GM18858 (cell line): Measurements from ENCODE around the gene PKD1.
"Not testable (repeated sequence)": the region's sequence is repeated elsewhere in the genome, so short reads cannot be mapped to it uniquely, and the experiment has no call there.

Experiments used
- ATAC-seq: cut with Tn5 transposase; IDR thresholded peaks from one replicate; pipeline ENCODE4 v1.9.1; 2021; ENCODE audit not compliant: unreplicated experiment

PKD1 gene

DNA sequence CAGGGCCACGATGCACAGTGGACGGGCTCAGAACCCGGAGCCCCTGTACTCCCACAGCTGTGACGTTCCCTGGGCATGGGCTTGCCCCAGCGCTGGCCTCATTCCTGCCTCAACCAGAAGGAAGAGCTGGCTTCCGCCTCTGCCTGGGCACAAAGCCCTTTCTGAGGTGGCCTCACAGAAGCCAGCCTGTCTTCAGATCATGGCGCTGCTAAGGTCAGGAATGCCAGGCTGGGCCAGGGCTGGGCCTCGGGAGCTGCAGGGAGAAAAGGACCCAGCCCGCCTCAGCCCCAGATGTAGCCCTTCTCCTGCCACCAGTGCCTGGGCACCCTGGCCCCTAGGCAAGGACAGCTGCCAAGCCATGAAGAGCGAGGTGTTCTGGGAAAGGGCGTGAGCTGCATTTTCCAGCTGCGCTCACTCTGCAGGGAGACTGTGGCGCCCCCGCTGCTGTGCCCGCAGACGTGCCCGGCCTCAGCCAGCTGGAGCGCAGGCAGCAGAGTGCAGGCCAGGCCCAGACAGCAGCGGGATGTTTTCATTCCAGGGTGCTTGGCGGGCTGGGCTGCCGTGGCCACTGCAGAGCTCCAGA, 9.4 kb downstream of the PKD1 start:
- not testable (repeated sequence) for ATAC-seq

DNA sequence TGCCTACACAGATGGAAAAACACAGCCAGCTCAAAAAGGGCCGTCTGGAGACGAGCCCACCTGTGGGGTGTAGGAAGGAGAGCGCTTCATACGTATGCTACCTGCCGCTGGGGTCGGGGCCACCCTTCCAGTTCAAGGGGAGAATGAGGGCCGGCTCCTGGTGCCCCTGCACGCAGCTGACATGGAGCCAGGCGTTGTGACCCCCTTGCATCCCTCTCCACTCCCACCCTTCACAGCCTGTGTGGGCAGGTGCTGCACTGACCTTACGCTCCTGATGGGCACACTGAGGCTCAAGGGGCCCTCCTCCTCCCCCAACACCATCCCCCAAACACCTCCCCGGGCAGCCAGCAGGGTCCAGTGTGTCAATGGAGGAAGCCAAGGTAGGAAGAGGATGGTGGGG, 10.1 kb downstream of the PKD1 start:
- not testable (repeated sequence) for ATAC-seq

DNA sequence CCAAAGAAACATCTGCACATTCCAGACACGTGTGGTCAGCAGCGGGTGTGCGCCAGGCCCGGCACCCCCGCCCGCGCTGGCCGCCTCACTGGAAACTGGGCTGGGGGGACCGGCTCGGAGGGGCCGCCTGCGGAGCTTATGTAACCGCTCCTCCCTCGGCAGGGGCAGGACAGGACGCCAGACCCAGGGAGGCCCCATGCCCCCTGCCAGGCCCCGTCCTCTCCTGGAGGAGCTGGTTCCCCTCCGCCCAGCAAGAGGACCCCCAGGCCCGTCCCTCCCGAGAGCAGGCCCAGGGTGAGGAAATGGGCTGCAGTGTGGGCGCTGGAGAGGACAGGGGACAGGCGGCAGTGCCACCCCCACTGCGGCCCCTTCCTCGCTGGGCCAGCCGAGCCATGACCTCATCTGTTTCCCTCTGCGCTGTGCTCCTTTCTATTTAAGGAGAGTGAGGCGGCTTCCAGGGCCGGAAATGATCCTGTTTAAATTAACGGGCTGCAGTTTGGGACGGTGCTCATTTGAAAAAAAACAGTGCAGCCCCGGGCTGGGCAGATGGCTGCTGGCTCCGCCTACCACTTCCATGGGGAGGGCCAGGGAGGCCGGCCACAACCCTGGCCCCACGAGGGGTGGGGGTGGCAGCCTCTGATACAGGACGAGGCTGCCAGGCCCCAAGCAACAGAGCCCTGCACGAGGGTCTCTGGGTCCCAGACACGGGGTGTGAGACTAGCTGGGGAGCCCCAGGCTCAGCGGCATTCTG, 10.8 kb downstream of the PKD1 start:
- not testable (repeated sequence) for ATAC-seq

DNA sequence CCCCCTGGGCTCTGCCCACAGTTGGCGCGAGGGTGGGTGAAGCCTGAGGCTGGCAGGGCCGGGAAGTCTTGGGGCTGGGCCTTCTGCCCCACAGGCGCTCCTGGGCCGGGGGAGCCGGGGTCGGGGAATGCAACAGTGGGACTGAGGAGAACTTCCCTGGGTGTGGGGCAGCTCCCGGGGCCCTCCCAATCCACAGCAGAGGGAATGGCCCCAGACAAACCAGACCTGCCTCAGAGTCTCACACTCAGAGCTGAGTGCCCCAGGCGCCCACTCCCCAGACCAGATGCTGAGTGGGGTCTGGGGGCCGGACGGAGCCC, 11.4 kb downstream of the PKD1 start:
- not testable (repeated sequence) for ATAC-seq

DNA sequence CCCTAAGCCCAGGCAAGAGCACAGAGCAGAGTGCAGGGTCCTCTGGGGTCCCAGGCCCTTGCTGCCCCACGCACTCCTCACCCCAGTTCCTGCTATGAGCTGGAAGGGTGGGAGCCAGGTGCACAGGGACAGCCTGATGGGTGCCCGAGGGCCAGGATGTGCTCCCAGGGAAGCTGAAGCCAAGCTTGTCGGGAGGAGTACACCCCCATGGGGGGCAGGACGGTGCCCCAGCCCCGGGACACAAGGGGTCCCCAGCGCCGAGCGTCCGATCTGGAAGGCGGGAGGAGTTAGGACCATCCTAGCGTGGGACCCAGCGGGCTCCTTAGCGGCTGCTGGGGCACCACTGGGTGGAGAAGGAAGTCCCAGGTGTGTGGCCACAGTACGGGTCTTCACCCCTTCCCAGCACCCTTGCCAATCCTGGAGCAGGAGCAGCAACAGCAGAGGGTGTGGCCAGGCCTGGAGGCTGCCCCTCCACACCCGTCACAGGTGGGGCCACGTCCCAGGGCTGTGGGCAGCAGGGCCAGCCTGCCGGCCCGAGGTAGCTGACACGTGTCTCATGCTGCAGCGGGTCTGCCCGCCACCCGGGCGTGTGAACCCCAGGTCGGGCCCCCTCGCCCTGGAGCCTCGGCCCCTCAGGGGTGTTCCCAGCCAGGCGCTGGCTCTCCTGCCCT, 11.9 kb downstream of the PKD1 start:
- ATAC-seq = not testable (repeated sequence)

DNA sequence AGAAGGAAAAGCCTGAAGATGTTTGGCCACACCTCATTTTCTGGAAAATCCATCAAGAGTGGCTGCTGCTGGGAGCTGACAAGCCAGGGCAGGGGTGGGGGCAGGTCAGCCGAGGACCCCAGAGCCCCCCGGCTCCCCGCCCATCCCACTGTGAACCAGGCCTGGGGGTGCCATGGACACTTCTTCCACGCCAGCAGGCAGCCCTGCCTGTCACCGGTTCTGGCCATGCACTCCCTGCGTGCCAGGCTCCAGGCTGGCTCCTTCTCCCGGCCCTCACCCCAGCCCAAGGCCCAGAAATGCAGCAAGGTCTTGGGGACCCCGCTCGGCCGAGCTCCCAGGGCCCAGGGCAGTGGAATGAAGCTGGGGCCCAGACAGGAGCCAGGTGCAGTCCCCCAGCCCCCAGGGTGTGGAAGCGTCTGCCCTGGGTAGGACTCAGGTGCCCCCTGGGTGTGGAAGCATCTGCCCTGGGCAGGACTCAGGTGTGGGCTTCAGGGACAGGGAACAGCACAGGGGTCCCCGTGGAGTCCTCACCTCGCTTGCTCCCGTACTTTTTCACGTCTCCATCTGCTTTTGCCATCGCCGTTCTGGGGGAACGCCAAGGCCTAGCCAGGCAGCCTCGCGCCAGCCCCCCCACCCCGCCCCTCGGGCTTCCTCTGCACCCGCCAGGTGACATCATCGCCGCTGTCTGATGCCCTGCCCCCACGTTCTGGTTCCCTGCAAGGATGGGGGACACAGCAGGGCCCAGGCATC, 12.6 kb downstream of the PKD1 start:
- not testable (repeated sequence) for ATAC-seq

DNA sequence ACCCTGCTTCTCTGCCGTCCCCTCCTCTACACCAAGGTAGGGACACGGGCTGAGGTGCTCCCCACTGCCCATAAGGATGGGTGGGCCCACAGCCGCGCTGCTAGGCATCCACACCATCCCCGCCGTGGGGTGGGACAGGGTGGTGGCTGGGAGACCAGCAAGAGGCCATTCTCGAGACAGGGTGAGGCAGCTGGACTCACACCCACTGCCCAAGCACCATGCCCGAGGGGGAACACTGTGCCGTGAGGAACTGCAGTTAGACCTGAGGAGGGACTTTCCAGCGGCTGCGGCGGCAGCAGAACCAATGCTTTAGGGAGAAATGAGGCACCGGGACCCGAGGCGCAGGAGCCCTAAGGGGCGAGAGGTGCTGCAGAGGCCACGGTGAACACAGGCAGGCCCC, 13.3 kb downstream of the PKD1 start:
- ATAC-seq = no peak

DNA sequence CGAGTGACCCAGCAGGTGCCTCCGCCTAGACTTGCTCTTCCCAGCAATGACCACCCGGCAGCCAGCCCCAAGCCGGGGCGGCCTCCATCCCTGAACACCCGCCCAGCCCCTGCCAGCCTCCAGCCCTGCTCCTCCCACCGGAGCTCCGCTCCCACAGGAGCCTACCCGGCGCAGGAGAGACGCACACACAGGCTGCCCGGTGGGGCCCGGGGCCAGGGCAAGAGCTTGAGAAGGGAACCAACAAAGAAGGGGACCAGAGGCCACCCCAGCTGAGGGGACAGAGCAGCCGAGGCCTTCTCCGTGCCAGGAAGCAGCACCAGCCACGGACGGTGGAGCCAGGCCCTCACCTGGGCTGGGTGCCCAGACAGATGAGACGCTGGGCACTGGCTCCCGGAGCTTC, 13.8 kb downstream of the PKD1 start:
- no peak for ATAC-seq

DNA sequence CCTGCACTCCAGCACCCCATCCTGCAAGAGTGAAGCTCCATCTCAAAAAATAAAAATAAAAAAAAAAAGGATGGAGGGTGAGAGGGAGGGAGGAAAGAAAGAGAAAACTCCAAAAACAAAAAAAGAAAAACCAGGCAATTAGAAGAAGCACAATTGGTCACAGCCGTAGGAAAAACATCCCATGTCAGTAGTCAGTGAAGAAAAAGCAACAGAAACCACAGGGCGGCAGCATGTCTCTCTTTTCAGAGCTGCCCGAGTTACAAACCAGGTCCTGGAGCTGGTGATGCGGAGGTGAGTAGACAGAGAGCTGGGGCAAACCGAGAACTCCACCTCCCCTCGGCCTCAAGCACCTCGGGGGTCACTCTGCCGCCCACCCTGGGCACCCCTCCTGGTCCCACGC, 14.4 kb downstream of the PKD1 start:
- not testable (repeated sequence) for ATAC-seq

DNA sequence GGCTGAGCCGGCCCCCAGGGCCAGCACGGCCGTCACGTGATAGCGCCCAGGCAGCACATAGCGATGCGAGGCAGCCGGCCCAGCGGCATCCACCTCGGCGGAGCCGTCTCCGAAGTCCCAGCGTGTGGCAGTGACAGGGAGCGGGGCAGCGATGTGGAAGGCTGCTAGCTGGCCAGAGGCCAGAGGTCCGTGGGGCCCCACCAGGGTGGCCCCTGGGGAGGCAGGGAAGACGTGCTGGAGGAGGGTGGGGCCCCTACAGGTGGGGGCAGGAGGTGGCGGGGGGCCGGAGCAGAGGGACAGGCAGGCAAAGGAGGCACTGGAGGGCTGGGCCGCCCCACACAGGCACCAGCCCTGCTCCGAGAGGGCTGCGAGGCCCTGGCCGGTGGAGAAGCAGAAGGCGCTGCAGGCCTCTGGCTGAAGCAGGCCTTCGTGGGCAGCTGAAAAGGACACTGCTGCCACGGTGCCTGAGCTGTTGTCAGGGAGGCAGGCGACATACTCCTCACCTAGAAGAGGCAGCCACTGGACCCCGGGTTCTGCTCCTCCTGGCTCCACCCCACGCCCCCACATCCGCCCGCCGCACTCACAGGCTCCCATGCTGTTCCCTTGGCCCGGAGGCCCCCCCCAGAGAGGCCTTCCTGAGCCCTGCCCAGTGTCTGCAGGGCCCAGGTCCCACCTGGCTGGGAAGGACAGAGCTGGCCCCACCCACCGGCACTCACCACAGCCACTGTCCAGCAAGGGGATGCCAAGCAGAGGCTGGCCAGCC, 17.6 kb downstream of the PKD1 start:
- ATAC-seq = not testable (repeated sequence)

DNA sequence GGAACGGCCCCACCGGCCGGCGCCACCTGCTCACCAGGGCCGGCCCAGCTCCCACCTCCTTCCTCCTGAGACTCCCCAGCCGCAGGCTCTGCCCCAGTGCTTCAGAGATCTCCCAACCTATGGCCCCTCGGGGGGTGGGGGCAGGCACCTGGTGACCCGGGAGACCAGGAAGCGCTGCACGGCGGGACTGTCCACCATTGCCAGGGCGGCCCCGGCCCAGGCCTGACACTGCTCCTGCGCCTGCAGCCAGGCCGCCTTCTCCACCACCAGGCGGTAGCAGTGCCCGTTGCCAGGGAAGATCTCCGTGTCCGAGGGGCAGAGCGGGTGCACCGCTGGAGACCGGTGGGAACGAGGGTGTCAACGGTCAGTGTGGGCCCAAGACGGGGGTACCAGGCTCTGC, 18.4 kb downstream of the PKD1 start:
- not testable (repeated sequence) for ATAC-seq

DNA sequence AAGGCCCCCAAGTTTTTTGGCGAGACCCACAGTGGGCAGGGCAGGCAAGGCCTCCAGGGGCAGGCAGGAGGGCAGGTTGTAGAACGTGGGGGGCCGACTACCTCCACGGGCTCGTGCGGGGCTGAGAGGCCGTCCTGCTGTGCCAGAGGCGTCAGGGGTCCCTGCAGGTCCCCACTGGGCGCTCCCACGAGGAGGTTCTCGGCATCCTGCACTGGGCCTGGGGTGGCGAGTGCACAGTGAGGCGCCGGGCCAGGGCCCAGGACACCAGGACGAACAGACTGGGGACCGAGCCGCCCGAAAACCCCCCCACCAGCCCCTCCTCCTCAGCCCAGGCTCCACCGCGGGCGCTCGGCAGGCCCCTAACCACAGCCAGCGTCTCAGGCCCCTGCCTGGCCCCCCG, 19.3 kb downstream of the PKD1 start:
- ATAC-seq = not testable (repeated sequence)

DNA sequence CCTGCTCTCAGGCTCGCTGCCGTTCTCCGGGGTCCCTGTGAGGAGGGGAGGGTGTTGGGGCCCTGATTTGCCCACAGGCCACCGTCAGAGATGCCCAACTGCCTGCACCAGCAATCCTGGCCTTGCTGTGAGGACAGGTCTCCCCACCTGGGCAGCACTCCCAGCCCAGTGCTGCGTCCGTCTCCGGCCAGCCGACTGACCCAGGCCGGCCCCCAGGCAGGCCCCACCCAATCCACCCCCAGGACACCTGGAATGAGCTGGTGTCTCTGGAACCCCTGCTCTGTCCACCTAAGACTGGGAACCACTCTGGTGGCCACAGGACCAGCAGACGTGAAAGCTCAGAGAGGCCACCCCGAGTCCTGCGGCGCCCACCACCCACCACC, 20.1 kb downstream of the PKD1 start:
- no peak for ATAC-seq

DNA sequence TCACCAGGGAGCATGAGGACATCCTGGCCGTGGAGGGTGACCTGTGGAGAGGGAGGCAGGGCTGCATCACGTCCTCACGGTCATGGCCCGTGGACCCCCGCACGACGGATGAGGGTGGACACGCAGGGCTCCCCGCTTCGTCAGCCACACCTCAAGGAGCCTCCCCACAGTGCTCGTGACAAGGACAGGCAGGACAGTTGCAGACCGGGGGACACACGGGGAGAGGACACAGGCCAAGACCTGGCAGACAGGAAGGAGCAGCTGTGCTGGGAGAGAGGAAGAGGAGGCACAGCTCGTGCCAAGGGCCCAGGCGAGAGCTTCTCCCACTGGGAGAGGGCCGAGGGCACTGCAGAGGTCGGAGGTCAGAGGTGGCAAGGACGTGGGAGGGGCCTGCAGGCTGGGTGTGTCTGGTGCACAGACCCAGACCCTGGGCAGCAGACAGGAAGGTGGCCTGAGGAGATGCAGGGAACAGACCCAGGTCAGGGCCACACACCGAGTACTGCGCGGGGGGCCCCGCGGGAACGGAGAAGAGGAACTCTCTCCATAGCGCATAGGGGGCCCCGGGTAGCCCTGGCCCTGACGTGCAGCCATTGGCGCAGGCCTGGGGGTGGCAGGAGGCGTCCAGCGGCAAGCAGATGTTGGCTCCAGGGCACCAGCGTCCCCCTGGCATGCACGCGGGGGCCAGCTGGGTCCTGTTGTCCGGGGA, 20.7 kb downstream of the PKD1 start:
- not testable (repeated sequence) for ATAC-seq

DNA sequence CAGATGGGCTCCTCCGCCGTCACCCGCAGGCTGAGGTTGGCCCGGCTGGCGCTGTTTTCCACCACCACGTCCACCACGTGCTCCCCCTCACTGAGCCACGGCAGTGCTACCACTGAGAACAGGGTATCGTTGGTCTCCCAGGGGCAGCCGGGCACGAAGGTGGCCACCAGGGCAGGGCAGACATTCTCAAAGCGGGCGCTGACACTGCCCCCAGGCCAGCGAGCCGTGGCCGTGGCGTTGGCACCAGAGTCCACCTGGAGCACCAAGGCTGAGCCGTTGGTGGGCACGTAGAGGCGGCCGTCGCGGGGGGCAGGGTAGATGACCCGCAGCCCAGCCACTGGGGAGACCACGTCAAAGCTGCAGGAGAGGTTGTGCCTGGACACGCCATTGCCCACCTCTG, 21.5 kb downstream of the PKD1 start:
- not testable (repeated sequence) for ATAC-seq

DNA sequence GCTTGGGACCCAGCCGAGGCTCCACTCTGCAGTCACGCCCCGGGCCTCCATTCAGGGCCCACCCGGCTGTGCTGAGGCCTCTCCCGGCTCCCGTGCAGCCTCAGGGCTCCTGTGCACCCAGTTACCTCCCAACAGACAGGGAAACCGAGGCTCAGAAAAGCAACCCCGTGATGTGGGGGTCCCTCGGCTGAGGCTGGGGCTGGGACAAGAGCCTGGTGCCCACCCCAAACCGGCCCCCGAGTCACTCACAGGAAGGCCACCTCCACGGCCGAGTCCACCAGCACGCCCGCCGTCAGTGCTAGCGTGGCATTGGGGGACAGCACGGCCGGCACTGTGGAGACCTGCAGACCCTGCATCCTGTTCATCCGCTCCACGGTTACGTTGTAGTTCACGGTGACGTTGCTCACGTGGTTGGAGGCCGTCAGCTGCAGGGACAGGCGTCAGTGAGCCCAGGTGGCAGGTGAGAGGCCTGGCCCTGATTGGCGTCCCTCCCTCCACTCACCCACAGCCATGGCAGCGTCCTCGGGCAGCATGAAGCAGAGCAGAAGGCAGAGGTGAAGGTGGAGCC, 23.1 kb downstream of the PKD1 start:
- ATAC-seq = not testable (repeated sequence)

DNA sequence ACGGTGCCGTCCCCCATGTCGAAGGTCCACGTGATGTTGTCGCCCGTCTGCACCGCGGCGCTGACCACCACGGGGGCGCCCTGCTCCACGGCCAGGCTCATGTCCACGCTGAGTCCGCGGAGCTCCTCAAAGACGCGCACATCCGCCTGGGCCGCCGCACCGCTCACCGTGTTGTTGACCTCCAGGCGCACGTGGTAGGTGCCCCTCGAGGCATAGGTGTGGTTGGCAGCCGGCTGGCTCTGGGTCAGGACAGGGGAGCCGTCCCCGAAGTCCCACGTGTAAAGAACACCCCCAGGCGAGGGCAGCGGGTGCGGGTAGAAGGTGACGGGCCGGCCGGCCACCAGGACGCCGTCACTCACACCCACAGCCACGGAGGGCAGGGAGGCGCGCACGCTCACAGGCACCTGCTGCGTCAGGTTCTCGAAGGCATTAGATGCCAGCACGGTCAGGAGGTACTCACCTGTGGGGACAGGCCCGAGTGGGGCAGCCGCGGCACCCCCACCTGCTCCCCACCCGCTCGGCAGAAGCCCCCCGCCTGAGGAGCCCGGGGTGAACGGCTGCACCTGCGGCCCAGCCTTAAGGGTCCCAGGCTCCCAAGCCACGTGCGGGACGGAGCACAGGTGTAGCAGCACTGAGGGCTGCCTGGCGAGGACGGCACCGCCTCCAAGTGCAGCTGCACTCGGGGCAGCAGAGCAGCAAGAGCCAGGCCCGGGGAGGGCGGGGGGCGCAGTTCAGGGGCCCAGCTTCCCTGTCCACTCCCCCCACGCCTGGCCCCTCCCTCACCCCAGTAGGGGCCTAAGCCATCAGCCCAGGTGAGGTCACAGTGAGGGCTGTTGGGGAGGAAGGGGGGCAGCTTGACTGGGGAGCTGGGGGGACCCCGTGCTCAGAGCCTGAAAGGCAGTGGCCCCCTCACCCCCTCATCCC, 24.0 kb downstream of the PKD1 start:
- not testable (repeated sequence) for ATAC-seq

DNA sequence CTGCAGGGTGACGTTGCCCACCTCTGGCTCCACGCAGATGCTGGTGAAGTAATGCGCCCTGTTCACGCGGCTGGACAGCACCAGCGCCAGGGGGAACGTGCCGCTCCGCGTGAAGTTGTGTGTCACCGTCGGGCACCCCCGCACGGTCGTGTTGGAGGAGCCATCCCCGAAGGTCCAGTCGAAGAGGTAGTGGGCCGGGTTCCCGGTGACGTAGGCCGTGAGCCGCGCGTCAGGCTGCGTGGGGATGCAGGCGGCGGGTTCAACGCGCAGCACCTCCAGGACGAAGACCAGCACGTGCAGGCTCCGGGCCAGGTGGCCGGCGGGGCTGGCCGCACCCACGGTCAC, 24.7 kb downstream of the PKD1 start:
- ATAC-seq = not testable (repeated sequence)
